GM21528 (cell line): ENCODE measurements around the gene ASB14.
"Not testable (repeated sequence)": the region's sequence is repeated elsewhere in the genome, so short reads cannot be mapped to it uniquely, and the experiment has no call there.

ENCODE experiments used
- ATAC-seq: cut with Tn5 transposase; IDR thresholded peaks from one replicate; pipeline ENCODE4 v1.9.1; 2021; ENCODE audit warnings: mild to moderate bottlenecking, moderate library complexity; ENCODE audit not compliant: unreplicated experiment, low FRiP score

ASB14 gene

GRCh38 chr3:57292159-57292896, at the start of gene ASB14:
TSS of gene ASB14 (minus strand) at chr3:57292685. CDS start at chr3:57292033, 652 bp downstream.
- no peak for ATAC-seq

GRCh38 chr3:57339071-57339642, 46.7 kb upstream of the ASB14 start:
- not testable (repeated sequence) for ATAC-seq

DNA sequence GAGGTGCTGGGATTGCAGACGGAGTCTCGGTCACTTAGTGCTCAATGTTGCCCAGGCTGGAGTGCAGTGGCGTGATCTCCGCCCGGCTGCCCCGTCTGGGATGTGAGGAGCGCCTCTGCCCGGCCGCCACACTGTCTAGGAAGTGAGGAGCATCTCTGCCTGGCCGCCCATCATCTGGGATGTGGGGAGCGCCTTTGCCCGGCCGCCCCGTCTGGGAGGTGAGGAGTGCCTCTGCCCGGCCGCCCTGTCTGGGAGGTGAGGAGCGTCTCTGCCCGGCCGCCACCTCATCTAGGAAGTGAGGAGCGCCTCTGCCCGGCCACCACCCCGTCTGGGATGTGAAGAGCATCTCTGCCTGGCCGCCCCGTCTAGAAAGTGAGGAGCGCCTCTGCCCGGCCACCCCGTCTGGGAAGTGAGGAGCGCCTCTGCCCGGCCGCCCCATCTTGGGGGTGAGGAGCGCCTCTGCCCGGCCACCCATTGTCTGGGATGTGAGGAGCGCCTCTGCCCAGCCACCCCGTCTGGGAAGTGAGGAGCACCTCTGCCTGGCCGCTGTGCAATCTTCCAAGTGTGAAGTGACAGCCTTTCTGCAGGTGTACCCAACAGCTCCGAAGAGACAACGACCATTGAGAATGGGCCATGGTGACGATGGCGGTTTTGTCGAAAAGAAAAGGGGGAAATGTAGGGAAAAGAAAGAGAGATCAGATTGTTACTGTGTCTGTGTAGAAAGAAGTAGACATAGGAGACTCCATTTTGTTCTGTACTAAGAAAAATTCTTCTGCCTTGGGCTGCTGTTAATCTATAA, 46.0 kb upstream of the ASB14 start:
- ATAC-seq = not testable (repeated sequence)

DNA sequence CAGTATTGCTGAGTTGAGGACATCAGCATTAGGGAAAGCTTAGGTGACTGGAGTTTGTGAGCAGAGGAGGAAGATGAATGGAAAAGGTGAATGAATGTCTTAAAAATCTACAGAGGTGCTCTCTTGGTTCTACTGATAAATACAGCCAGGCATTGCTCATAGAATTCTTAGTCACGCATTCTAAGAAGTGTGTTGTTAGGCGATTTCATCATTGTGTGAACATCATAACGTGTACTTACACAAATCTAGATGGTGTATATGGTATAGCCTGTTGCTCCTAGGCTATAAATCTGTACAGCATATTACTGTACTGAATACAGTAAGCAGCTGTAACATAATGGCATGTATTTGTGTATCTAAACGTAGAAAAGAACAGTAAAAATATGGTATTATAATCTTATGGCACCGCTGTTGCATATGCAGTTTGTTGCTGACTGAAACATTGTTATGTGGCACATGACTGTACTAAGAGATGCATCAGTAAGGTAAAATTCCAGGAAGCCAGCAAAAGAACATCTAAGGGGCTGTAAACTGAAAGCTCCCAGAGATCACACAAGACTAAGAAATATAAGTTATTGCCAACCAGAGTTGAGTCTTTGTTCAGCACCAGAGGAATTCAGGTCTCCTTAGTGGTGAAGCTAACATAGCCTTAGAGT, 42.9 kb upstream of the ASB14 start:
- no peak for ATAC-seq

GRCh38 chr3:57331078-57331610, 38.7 kb upstream of the ASB14 start:
- ATAC-seq = no peak

- ATAC-seq = not testable (repeated sequence)
These were observed 34.0 kb upstream of the ASB14 start for GRCh38 chr3:57326498-57326897.

DNA sequence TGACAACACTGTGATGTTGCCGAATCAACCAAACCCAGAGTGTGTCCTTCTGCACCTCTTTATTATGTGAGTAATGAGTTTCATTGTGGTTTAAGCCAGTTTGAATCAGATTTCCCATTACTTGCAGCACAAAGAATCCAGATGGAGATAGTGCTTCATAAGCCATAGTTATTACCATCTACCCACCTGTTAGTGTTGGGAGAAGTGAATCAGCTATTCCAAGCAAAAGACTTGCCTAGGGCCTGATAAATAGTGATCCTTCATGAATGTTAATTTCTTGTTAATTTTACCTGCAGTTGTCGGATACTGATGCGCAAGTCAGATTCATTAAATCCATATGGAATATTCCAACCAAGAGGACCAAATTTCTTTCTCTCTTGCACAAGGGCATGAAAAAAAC, 21.7 kb upstream of the ASB14 start:
- ATAC-seq = no peak

DNA sequence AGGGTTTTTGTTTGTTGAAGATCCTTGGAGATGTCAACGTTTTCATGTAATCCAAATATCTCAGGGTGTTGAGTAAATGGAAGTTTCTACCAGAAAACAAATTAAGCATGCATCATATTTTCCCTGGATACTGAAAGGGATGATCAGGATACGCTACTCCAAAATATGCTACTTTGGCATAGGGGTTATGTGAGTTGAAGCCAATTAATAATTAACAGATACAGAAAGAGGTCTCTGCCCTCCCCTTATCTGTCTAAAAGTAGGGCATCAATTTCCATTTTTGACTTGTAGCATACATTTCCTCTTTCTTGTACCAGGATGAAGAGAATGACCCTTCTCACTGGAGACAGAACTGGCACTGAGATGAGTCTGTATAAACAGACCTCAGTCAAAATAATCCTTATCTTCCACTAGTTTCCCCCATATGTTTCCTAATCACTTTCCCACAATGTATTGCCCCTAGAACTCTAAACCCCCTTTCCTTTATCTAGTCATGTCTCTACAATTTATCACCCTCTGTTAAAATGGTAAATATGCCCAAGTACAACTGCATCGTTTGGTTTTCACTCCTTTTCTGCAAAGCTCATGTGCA, 17.4 kb upstream of the ASB14 start:
- ATAC-seq = no peak

DNA sequence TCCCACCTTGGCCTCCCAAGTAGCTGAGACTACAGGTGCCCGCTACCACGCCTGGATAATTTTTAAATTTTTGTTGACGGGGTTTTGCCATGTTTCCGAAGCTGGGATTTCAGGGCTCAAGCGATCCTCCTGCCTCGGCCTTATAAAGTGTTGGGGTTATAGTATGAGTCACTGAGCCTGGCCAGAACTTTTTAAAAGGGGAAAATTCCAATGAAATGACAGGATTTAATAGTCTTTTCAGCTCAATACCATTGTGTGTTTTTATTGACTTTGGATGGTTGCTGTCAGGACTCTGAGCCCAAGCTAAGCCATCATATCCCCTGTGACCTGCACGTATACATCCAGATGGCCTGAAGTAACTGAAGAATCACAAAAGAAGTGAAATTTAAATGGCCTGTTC, 11.0 kb upstream of the ASB14 start:
- ATAC-seq = not testable (repeated sequence)

DNA sequence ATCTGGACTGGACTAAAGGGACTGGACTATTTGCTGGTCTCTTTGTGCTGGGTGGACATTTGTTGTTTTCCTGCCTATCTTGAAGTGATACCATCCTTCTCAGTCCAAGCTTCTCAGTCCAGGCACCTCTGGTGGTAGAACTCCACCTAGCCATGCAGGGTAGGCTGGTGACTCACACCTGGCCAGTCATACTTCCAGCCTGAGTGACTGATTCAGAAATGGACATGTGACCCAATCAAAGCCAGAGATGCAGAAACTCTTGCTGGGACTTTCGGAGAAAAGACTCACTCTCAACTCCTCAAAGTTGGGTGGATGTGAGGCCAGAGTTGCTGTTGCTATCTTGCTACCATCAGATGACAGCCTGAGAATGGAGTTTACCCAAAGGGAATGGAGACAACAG, 5.6 kb upstream of the ASB14 start:
- no peak for ATAC-seq

DNA sequence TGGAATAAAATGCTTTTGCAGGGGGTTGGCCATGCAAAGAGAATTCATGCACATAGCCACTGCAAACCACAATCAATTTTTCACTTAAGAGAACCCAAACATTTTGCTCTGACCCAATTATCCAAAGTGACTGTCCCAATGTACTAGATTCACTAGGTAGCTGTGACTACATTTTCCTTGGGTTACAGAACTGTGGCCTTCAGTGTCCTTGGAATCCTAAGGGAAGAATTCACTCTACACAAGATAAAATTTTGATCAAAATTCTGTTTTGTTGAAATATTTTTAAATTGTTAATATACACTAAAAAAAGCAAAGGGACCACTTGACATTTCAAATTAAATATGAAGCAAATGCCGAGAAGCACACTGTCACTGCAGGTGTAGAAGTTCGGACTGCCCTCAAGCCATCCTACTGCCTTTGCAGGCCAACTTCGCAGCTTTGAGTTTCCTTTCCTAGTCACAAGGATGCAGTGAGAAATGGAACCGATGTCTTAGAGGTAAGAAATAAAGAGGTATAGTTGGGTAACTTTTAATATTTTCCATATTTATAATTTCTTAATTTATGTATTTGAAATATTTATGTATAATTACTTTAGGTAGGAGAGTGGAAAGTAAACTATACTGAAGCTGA, 527 bp upstream of the ASB14 start:
- no peak for ATAC-seq

GRCh38 chr3:57288403-57288802, 4.1 kb downstream of the ASB14 start:
- no peak for ATAC-seq

- no peak for ATAC-seq
These were observed 5.3 kb downstream of the ASB14 start for GRCh38 chr3:57287205-57287604.

GRCh38 chr3:57283334-57283733, 9.2 kb downstream of the ASB14 start:
- ATAC-seq = no peak

- no peak for ATAC-seq
These were observed 10.8 kb downstream of the ASB14 start for GRCh38 chr3:57281715-57282114.

GRCh38 chr3:57279685-57280084, 12.8 kb downstream of the ASB14 start:
- no peak for ATAC-seq

GRCh38 chr3:57278237-57278636, 14.2 kb downstream of the ASB14 start:
- no peak for ATAC-seq

GRCh38 chr3:57275393-57275792, 17.1 kb downstream of the ASB14 start:
- no peak for ATAC-seq

DNA sequence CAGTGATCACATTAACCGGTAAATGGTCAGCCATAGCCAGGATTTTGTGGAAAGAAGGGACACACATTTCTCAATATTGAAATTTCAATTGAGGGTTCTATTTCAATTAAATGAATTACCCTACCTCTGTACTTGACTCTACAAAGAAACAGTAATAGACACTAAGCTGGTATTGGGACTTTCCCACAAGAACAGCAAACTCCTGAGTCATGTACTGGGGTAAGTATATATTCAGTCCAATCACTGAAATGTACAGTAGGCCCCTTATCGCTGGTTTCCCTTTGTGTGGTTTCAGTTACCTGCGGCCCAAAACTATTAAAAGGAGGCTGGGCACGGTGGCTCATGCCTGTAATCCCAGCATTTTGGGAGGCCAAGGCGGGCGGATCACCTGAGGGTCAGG, 17.6 kb downstream of the ASB14 start:
- no peak for ATAC-seq

- ATAC-seq = no peak
These were observed 24.1 kb downstream of the ASB14 start for GRCh38 chr3:57268416-57268815.
